ENCODE measurements around the gene PRDM13.

- TF ChIP-seq SIN3A (IDR thresholded peaks at IDR 0.05; ENCODE audit: borderline replicate concordance, insufficient read depth, low read length) (no peak), POLR2AphosphoS5 (IDR thresholded peaks at IDR 0.05; ENCODE audit: low read depth, low read length) (no peak), REST (IDR thresholded peaks at IDR 0.05; ENCODE audit: insufficient read depth in 1 of 2, low read depth in 2 of 2, low read length in 2 of 2) (no peak), FOXP2 (optimal IDR thresholded peaks at IDR 0.05; ENCODE audit: borderline replicate concordance, extremely low read depth, extremely low read length, insufficient read depth) (no peak)
Measured at GRCh38 chr6:99589907-99590493, 16.6 kb upstream of the PRDM13 start.
